Fibroblast of lung (primary cell): Measurements from ENCODE around the gene CRIP1.

ENCODE experiments used
- CTCF ChIP-seq, 2 donors: IDR thresholded peaks in 1 of 2; conservative IDR thresholded peaks in 1 of 2; 1 replicate in 1 of 2; 2 replicates in 1 of 2; pipeline ENCODE4 v1.5.1; 2011 to 2012; ENCODE audit warnings: low read length in 2 of 2, control low read depth in 1 of 2, inconsistent platforms in 1 of 2, low read depth in 1 of 2, mild to moderate bottlenecking in 1 of 2
- EZH2 ChIP-seq: IDR thresholded peaks from 2 replicates; pipeline ENCODE4 v1.5.1; 2012; ENCODE audit warnings: low read length, control low read depth, mild to moderate bottlenecking; ENCODE audit errors: missing control alignments

GRCh38 chr14:105531894-105532623 is 45.4 kb downstream of the CRIP1 start:
- TF ChIP-seq CTCF (conservative IDR thresholded peaks at IDR 0.05 in 1 of 2, IDR thresholded peaks at IDR 0.05 in 1 of 2; ENCODE audit: low read depth in 1 of 2, low read length in 2 of 2) (no peak), EZH2 (no peak)
